HG02610 (cell line): ENCODE results near the gene FCER1A.

Source experiments
- ATAC-seq: cut with Tn5 transposase; IDR thresholded peaks from one replicate; pipeline ENCODE4 v1.9.1; 2021; ENCODE audit warnings: mild to moderate bottlenecking, moderate library complexity; ENCODE audit not compliant: unreplicated experiment

The FCER1A gene

GRCh38 chr1:159302095-159302494 lies at the start of gene FCER1A:
FCER1A (plus strand) TSS chr1:159302336; CDS start chr1:159302365, 29 bp downstream.
- ATAC-seq, result no peak

GRCh38 chr1:159261311-159261710 lies 40.8 kb upstream of the FCER1A start:
- ATAC-seq, result no peak

- ATAC-seq, result no peak
Measured at GRCh38 chr1:159261721-159262494, 40.2 kb upstream of the FCER1A start.

GRCh38 chr1:159266832-159267231 lies 35.3 kb upstream of the FCER1A start:
- ATAC-seq, result no peak

GRCh38 chr1:159274631-159275030 lies 27.5 kb upstream of the FCER1A start:
- ATAC-seq, result no peak

DNA sequence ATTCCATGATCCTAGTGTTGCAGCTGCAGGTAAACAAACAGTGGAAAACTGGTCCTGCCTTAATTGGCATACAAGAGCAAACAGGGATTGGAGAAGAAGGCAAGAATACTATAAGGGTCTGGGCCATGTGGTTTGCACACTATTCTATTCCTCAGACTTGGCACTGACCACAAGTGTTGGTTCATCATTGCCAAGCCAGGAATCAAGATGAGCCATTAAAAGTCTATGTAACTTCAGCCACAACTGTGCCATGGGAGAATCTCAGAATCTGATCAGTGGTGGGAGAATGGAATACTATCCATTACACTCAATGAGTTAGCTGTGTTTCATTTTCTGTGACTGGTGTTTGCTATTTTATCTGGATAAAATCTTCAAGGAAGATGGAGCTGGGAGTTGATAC lies 26.2 kb upstream of the FCER1A start:
- ATAC-seq, result no peak

GRCh38 chr1:159279773-159280172 lies 22.4 kb upstream of the FCER1A start:
- no peak for ATAC-seq

GRCh38 chr1:159282118-159282517 lies 20.0 kb upstream of the FCER1A start:
- no peak for ATAC-seq

DNA sequence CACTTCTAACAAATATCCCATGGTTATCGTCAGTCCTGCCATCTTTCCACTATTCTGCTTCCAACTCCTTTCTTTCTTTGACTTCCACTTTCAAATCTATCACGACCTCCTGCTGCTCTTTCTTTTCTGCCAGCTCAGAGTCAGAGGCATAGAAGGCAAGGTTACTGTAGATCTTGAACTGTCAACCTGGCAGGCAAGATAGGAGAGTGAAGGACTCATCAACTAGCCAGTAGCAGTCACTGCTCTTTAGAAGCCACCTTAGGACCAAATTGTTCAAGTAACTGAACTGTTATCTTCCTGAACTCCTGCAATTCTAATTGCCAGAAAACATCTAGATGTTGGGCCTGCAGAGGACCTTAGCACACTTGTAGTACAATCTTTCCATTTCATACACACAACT lies 13.1 kb upstream of the FCER1A start:
- no peak for ATAC-seq

DNA sequence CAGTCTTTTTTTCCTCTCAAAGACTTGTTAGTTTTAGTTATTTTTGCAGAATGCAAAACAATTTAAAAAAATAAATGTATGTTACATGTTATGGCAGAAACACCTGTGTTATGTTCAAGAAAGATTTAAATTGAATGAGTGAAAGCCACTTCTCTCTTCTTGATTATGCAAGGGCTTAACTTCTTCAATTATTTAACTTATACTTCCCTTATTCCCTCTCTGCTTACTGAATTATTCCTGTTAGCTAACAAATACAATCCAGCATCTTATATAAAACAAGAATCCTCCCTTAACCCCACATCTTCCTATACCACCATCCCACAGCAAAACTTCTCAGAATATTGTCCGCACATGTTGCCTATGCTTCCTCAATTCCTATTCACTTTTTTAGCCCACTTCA lies 10.7 kb upstream of the FCER1A start:
- no peak for ATAC-seq

GRCh38 chr1:159296706-159297375 lies 5.3 kb upstream of the FCER1A start:
- ATAC-seq, result no peak

DNA sequence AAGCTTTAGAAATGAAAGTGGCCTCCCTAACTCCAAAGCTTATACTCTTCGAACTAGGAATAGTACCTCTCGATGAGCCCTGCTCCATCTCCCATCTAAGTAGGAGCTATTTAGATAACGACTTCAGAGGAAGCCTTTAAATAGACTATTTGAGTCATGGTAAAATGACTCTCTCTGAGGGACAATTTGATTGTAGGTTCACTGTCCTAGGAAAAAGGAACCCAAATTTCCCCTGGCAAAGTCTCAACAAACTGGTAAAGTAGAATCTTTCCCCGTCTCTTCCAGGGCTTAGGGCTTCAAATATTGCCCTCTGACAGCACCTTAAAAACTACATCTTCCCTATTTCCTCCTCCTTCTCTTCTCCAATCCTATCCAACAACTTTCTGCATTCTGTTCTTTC lies 2.0 kb upstream of the FCER1A start:
- ATAC-seq, result no peak

DNA sequence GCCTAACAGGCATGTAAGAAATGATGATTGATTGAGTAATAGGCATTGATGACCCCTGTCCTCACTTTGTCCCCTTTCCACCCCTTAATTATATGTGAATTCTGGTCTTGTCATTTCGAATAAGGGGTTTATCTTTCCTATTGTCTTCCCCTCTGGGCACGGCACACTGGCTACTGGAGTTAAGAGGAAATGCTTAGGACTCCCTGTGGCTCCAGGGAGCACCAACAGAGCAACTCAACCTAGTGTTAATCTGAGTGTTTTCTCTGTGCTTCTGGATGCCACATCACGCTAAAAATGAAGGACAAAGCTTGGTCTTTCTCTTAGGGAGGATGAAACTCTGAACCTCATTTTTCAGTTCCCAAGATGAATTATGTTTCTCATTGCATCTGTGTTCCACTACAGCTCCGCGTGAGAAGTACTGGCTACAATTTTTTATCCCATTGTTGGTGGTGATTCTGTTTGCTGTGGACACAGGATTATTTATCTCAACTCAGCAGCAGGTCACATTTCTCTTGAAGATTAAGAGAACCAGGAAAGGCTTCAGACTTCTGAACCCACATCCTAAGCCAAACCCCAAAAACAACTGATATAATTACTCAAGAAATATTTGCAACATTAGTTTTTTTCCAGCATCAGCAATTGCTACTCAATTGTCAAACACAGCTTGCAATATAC lies 5.3 kb downstream of the FCER1A start:
- ATAC-seq, result no peak

- ATAC-seq, result no peak
Measured at GRCh38 chr1:159311679-159312078, 9.5 kb downstream of the FCER1A start.

DNA sequence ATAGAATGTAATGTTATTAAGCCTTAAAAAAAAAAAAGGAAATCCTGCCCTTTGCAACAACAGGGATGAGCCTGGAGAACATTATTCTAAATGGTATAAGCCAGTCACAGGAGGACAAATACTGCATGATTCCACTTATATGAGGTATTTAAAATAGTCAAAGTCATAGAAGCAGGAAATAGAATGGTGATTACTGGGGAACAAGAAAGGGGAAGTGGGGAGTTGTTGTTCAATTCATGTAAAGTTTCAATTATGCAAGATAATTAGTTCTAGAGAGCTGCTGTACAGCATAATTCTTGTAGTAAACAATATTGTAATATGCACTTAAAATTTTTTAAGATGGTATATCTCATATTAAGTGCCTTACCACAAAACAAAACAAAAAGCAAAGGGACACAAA lies 13.2 kb downstream of the FCER1A start:
- no peak for ATAC-seq

- no peak for ATAC-seq
Measured at GRCh38 chr1:159318784-159319551, 16.8 kb downstream of the FCER1A start.

DNA sequence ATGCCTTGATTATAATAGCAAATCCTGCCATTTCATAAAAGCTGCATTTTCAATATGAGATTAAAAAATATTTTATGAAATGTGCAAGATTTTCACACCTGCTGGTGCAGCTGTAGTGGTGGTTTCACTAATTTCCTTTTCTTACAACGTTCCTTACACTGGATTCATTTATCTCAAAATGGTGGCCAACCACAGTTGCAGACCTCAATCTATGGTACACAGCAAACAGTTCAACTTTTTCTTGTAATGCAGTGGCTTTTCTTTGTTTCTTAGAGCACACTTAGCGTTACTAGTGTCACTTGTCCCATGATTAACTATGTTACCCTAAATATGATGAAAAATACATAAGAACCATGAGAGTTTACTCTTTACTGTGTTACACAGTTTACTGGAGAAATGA lies 32.7 kb downstream of the FCER1A start:
- ATAC-seq, result no peak

- no peak for ATAC-seq
Measured at GRCh38 chr1:159338018-159338417, 35.9 kb downstream of the FCER1A start.

DNA sequence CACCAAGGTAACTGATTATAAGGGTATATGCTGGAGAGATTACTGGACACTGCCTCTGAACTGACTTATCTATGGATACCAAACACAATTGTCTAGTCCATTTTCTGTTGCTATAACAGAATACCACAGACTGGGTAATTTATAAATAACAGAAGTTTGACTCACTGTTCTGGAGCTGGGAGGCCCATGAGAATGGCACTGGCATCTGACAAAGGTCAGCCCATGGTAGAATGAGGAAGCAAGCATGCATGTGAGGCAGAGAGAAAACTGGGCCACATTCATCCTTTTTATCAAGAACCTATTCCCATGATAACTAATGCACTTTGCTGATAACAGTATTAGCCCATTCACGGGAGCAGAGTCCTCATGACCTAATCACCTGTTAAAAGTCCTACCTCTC lies 37.4 kb downstream of the FCER1A start:
- ATAC-seq, result no peak

- no peak for ATAC-seq
Measured at GRCh38 chr1:159341736-159342135, 39.6 kb downstream of the FCER1A start.

GRCh38 chr1:159342761-159343425 lies 40.8 kb downstream of the FCER1A start:
- no peak for ATAC-seq
